Colonic mucosa (tissue), 4 donors: ENCODE measurements around the gene WNT3A. TPM values are rescaled to one million over a fixed set of nuclear protein-coding genes. Genes with fewer than 3 reads are reported as not detected.

ENCODE experiments used
- DNase-seq: peaks from one replicate; pipeline ENCODE4 v3.0.0-alpha.2; 2020
- H3K27ac ChIP-seq: fragments of 200-600 bp; one replicate; pipeline ENCODE4 v1.8.0; 2021
- H3K27me3 ChIP-seq: fragments of 200-600 bp; one replicate; pipeline ENCODE4 v1.8.0; 2021
- H3K36me3 ChIP-seq: fragments of 200-600 bp; one replicate; pipeline ENCODE4 v1.8.0; 2021
- H3K4me1 ChIP-seq: fragments of 200-600 bp; one replicate; pipeline ENCODE4 v1.8.0; 2021; ENCODE audit warnings: mild to moderate bottlenecking
- H3K4me3 ChIP-seq: fragments of 200-600 bp; one replicate; pipeline ENCODE4 v1.8.0; 2021
- H3K9ac ChIP-seq, 2 donors: one replicate each; pipeline ENCODE4 v1.7.0; 2013; ENCODE audit warnings: control low read depth in 2 of 2, low read depth in 2 of 2, low read length in 2 of 2
- H3K9me3 ChIP-seq: fragments of 200-600 bp; one replicate; pipeline ENCODE4 v1.8.0; 2021
- intact Hi-C: fragments of 100-400 bp; cut with DNase I; formaldehyde crosslinking; loops from one replicate; pipeline ENCODE4 v1.14.1; 2022
- total RNA-seq, 2 donors: library from RNA; stranded (reverse); fragmentation: NEBNext Ultra II Directional in 1 of 2; extraction: Animal tissue kit (Norgen Biotek cat#: 25700) in 1 of 2; gene quantifications; one replicate each; pipeline ENCODE4 v1.2.1, GENCODE V29; 2021
- TF ChIP-seq, protein P1 (sequence below): fragments of 200-600 bp; IDR thresholded peaks from one replicate; pipeline ENCODE4 v1.8.0; 2022; ENCODE audit warnings: antibody characterized with exemption, mild to moderate bottlenecking
- donor health status: healthy.
- donor health status: DM: no; HTN: no; CAD: no.
- donor health status: DM: no; HTN: no; CAD: no.

Gene WNT3A
- total RNA-seq, 2 donors from 2014 or later: not detected

DNA sequence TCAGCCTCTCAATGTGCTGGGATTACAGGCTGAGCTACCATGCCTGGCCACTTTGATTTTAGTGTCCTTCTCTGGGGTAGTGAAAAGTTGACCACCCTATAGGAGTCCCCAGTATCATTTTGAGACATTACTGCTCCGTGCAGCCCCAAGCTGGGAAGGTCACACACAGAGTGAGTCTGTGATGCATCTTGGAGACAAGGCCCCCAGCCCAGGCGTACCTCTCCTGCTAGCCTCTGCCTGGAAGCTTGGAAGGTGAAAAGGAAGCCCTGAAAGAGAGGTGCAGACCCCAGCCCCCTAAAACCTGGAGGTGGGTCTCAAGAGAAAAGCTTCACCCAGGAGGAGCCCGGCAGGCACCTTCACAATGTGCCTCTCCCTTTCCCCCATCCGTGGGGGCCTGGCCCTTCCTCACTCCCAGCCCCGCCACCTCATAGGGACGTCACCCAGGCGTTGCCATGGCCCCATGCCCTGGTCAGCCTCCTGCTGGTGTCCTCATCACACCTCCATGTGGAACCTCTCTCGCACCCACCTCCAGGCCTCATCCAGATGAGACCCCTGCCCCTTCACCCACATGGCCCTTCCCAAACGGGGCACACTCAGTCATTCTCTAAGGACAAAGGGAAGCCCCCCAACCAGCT lies 70.1 kb downstream of the WNT3A start:
- DNase-seq: no peak
- Histone ChIP-seq H3K4me3 (no peak overlapping the region), H3K4me1 (peaks cover 8% of the 10 kb centered on the region), H3K36me3 (no peaks in the 10 kb centered on the region), H3K27ac (no peak overlapping the region), H3K9ac (no peak overlapping the region), H3K27me3 (no peaks in the 10 kb centered on the region), H3K9me3 (no peaks in the 10 kb centered on the region)
- TF ChIP-seq, protein P1, sequence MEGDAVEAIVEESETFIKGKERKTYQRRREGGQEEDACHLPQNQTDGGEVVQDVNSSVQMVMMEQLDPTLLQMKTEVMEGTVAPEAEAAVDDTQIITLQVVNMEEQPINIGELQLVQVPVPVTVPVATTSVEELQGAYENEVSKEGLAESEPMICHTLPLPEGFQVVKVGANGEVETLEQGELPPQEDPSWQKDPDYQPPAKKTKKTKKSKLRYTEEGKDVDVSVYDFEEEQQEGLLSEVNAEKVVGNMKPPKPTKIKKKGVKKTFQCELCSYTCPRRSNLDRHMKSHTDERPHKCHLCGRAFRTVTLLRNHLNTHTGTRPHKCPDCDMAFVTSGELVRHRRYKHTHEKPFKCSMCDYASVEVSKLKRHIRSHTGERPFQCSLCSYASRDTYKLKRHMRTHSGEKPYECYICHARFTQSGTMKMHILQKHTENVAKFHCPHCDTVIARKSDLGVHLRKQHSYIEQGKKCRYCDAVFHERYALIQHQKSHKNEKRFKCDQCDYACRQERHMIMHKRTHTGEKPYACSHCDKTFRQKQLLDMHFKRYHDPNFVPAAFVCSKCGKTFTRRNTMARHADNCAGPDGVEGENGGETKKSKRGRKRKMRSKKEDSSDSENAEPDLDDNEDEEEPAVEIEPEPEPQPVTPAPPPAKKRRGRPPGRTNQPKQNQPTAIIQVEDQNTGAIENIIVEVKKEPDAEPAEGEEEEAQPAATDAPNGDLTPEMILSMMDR: no peak
- intact Hi-C loops: no loop called here

DNA sequence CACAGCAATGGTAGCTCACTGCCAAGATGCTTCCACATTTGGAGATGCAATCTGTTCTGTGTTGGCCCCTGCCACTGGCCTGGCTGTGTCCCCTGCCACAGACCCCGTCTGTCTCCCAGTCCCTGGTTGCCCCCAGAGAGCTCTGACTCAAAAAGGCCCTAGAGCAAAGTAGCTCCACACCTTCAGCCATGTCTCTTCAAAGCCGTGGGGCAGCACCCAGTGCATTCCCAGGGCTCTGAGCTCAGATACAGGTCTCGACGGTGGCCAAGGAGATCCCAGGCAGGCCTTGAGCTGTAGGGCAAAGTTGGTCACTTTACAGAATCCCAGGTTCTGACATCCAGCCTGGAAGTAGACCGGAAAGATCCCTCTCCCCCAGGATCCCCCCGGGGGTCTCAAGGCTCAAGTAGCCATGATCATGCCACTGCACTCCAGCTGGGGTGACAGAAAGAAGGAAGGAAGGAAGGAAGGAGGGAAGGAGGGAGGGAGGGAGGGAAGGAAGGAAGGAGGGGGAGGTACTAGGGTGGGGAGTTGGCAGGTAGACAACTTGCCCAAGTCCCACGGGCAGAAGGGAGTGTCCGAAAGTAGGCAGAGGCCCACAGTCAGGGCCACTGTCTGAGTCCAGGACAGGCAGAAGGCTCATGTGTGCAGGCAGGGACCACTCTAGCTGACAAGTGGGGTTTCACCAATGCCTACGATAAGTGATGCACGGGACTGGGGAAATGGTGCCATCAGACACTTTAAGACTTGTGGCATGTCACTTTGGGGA lies 71.0 kb downstream of the WNT3A start:
- intact Hi-C loops: no loop called here
- Histone ChIP-seq H3K9me3 (no peaks in the 10 kb centered on the region), H3K4me1 (peaks cover 8% of the 10 kb centered on the region), H3K9ac (no peak overlapping the region), H3K4me3 (no peak overlapping the region), H3K36me3 (no peaks in the 10 kb centered on the region), H3K27ac (no peak overlapping the region), H3K27me3 (no peaks in the 10 kb centered on the region)
- TF ChIP-seq, protein P1: no peak
- no peak for DNase-seq

DNA sequence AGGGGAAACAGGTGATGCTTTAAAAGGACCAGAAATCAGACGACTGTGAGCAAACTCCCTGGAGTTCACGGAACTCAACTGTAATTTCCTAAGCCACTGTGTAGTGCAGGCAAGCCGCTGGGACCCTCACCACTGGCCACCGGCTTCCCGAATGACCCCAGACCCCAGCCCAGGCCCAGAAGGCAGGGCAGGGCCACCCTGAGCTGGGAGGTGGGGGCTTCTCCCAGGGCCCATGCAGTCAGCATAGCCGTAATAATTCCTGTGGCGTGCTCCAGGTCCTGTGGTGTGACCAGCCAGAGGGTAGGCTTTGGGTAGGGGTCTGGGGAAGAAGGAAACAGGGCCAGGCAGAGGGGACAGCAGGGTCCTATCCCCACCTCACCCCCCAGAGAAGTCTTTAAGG lies 72.2 kb downstream of the WNT3A start:
- no peaks in the 10 kb centered on the region for H3K9me3 ChIP-seq
- TF ChIP-seq, protein P1: no peak
- DNase-seq: no peak
- H3K27ac ChIP-seq: no peak overlapping the region
- H3K4me3 ChIP-seq: no peak overlapping the region
- H3K9ac ChIP-seq: no peak overlapping the region
- H3K36me3 ChIP-seq: no peaks in the 10 kb centered on the region
- intact Hi-C loops: no loop called here
- H3K4me1 ChIP-seq: peaks cover 8% of the 10 kb centered on the region
- no peaks in the 10 kb centered on the region for H3K27me3 ChIP-seq

DNA sequence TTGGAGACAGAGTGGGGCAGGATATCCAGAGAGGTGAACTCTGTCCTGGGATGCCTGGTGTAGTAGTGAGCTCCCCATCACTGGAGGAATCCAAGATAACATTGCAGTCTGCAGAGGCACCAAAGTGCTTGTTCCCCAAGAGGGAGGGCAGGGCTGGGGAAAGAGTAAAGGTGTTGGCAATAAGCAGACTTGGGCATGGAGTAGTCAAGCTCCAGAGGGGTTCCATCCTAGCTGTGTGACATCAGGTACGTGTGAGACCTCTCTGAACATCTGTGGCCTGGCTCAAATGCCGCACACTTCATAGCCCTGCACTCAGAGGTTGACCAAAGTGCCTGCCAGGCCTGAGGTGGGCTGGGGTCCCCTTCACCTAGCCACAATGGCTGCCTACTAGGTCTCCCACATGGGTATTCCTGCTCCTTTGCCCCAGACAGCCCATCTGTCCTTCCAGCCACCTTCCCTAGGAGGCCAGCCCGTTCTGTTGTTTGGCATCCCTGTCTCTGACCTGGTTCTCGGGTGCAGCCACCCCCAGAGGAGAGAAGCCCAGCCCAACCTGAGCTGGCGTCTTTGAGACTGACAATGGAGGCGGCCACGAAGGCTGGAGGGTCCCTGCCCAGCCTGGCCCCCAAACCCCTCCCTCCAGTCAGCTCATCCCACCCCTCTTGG lies 72.9 kb downstream of the WNT3A start:
- Histone ChIP-seq H3K27ac (no peak overlapping the region), H3K9ac (no peak overlapping the region), H3K4me1 (peaks cover 14% of the 10 kb centered on the region), H3K36me3 (no peaks in the 10 kb centered on the region), H3K9me3 (no peaks in the 10 kb centered on the region), H3K4me3 (no peak overlapping the region), H3K27me3 (no peaks in the 10 kb centered on the region)
- intact Hi-C loops: no loop called here
- DNase-seq: no peak
- TF ChIP-seq, protein P1: no peak

DNA sequence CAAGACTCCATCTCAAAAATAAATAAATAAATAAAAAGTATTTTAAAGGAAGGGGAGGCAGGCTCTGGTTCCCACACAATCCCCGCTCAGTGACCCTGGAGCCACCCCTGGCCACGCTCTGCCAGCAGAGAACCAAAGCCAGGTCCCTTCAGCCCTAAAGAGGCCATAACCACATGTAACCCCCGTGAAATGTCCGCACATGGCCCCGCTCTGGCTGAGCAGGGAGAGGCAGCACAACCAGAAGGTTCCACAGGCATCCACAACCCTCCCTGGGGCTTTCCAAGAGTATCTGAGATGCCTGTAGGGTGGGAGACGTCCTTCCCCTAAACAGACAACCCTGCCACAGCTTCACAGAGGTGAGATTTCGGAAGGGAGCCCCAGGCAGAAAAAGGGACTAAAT lies 74.3 kb downstream of the WNT3A start:
- H3K4me1 ChIP-seq: peaks cover 27% of the 10 kb centered on the region
- H3K9me3 ChIP-seq: no peaks in the 10 kb centered on the region
- TF ChIP-seq, protein P1: no peak
- intact Hi-C loops: no loop called here
- H3K27me3 ChIP-seq: no peaks in the 10 kb centered on the region
- no peaks in the 10 kb centered on the region for H3K36me3 ChIP-seq
- H3K27ac ChIP-seq: no peak overlapping the region
- DNase-seq: no peak
- peak overlapping the region; percentile 93 to 97 for H3K9ac ChIP-seq
- H3K4me3 ChIP-seq: peak overlapping the region; percentile 92
